GM21390 (cell line): ENCODE data around the gene MRPL38.
A peak's percentile ranks its signal among the peaks of the same experiment; 100 is the strongest.
"Not testable (repeated sequence)": the region's sequence is repeated elsewhere in the genome, so short reads cannot be mapped to it uniquely, and the experiment has no call there.

Experiments
- ATAC-seq: cut with Tn5 transposase; IDR thresholded peaks from one replicate; pipeline ENCODE4 v1.9.1; 2021; ENCODE audit not compliant: unreplicated experiment

MRPL38 gene

GRCh38 chr17:75876938-75877751 is 27.5 kb downstream of the MRPL38 start:
- ATAC-seq = no peak

- no peak for ATAC-seq
These were observed 28.3 kb downstream of the MRPL38 start for GRCh38 chr17:75876190-75876937.

- ATAC-seq = no peak
These were observed 28.8 kb downstream of the MRPL38 start for GRCh38 chr17:75875940-75876189.

DNA sequence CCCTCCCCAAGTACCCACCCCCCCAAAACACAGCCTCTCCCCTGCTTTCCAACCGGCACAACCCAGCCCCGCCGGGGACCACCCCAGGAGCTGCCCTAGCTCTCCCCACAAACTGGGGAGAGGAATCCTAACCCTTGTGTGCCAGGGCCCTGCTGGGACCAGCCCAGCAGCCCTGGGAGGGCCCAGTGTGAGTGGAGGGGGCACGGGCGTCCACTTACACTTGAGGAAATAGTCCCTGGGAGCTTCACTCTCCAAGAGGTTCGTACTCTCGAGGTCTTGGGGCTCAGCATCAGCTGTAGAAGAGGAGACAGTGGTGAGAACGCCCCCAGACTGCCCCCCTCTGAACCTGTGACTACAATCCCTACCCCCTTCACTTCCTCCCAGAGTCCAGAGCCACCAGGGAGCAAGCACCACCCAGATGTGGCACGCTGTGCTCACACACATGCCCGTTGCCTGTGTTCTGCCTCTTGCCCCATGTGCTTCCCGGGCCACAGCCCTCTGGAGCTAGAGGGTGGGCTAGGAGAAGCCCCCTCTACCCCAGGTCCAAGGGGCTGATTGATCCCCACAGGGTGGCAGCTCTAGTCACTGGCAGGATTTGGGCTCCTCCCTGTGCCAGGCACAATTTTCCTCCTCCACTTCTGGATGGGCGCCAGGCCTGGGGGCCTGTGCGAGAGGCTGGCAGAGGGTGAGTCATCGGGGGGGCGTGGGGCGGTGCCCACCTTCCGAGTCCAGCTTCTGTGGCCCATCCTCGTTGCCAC is 29.3 kb downstream of the MRPL38 start:
- no peak for ATAC-seq

DNA sequence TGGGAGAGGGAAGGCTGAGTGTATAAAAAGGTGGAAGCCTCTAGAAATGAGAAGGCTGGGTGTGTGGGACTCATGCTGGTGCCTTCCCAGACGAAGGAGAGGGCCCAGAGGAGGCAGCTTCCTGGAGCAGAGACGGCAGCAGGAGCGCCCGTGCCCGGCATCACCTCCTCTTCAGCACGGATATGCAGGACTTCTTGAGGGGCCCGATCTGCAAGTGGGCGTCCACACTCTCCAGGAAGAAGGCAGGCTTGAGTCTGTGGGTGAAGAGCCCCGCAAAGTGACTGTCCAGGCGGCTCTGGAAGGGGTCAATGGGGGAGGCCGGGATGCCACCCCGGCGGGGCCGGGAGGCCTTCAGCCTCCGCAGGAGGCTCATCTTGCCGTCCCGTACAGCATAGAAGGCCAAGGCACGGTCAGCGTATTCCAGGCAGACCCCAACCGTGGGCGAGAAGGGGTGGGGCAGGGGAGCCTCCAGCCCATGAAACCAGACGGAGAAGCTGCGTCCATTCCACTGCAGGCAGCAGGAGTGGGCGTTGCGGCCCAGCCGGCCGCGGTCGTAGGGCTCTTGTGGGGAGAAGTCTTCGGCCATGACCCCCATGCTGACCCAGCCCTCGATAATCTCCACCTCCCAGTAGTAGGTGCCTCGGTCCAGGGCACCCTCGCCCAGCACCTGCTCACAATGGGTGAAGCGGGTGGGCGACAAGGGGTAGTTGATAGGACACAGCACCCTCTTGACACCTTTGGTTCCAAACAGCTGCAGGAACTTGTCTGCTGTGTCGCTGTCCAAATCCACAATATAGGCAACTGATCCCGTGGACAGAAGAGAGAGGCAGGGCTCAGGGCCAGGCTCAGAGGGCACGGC is 30.1 kb downstream of the MRPL38 start:
- no peak for ATAC-seq

- ATAC-seq = no peak
These were observed 30.9 kb downstream of the MRPL38 start for GRCh38 chr17:75873587-75874322.

- ATAC-seq = no peak
These were observed 32.0 kb downstream of the MRPL38 start for GRCh38 chr17:75872434-75873351.

DNA sequence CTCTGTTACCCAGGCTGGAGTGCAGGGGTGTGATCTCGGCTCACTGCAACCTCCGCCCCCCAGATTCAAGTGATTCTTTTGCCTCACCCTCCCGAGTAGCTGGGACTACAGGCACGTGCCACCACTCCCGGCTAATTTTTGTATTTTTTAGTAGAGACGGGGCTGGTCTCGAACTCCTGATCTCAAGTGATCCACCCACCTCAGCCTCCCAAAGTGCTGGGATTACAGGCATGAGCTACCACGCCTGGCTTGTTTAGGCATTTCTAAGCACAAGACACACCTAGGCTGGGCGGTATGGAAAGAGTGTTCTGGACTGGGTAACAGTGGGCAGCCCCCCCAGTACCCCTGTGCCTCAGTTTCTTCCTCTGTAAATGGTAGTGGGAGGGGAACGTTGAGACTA is 34.5 kb downstream of the MRPL38 start:
- not testable (repeated sequence) for ATAC-seq

DNA sequence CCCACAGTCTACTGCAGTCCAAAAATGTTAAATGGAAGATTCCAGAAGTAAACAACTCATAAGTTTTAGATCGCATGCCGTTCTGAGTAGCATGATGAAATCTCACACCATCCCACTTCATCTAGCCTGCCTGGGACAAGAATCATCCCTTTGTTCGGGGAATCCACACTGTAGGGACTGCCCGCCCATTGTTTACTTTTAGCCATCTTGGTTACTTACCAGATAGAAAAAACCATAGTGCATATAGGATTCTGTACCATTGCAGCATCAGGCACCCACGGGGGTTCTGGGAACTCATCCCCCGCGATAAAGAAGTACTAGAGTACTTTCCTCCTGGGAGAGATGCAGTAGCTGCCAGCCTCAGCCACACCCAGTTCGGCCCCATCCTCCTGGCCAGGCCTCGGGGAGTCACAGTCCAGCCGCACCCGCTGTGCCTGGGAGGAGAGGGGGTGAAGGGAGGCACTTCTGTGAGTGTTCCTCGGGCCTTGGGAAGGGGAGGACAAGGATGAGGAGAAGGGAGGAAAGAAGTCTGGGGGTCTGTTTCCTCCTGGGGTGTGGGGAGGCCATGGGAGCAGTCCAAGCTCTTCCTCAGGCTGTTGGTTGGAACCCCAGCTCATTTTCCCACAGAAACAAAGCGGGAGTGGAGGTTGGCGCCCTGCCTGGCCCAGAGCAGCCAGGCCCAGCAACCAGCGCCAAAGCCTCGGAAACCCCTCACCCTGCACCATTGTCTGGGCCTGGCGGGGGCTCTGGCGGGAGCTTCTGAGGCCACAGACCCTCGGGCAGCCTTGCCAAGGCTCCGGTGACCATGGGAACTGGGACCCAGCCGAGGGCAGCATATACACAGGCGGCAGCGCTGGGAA is 35.2 kb downstream of the MRPL38 start:
- ATAC-seq = no peak

DNA sequence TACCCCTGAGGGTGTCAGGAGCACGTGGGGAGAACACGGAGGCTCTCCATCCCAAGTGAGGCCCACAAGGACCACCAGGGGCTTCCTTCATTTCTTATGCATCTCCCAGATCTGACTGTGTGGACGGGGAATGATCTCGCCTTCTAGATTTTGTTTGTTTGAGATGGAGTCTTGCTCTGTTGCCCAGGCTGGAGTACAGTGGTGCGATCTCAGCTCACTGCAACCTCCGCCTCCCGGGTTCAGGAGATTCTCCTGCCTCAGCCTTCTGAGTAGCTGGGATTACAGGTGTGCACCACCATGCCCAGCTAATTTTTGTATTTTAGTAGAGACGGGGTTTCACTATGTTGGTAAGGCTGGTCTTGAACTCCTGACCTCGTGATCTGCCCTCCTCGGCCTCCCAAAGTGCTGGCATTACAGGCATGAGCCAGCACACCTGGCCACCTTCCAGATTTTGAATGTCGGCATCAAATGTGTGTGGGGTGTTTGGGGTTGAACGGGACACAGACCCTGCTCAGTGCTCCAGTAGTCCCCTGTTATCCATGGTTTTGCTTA is 35.9 kb downstream of the MRPL38 start:
- not testable (repeated sequence) for ATAC-seq

DNA sequence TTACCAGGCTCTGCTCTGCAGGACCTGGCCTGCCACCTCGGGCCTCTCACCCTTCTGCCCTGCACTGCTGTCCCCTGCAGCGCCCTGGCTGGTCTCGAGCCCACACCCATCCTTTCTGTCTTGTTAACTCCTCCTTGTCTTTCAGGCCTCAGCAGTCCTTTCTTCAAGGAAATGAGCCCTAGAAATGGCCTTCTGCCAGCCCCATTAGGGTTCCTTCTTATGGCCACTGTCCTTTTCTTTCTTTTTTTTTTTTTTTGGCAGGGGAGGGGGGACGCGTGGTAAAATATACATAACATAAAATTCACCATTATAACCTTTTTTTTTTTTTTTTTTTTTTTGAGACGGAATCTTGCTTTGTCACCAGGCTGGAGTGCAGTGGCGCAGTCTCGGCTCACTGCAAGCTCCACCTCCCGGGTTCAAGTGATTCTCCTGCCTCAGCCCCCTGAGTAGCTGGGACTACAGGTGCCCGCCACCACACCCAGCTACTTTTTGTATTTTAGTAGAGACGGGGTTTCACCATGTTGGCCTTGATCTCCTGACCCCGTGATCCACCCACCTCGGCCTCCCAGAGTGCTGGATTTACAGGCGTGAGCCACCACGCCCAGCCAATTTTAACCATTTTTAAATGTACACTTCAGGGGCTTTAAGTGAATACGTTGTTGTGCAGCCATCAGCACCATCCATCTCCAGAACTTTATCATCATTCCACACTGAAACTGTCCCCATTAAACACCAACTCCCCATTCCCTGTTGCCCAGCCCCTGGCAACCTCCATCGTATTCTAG is 39.1 kb downstream of the MRPL38 start:
- ATAC-seq = not testable (repeated sequence)

DNA sequence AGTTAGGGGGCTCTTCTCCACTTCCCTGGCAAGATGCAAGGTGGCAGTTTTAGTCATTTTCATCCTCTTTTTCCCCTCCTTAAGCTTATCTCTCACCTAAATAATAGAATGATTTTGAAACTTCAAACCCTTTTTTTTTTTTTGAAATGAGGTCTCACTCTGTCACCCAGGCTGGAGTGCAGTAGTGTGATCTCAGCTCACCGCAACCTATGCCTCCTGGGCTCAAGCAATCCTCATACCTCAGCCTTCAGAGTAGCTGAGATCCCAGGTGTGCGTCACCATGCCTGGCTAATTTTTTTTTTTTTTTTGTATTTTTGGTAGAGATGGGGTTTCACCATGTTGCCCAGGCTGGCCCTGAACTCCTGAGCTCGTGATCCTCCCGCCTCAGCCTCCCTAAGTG is 39.8 kb downstream of the MRPL38 start:
- ATAC-seq = peak; percentile 9

DNA sequence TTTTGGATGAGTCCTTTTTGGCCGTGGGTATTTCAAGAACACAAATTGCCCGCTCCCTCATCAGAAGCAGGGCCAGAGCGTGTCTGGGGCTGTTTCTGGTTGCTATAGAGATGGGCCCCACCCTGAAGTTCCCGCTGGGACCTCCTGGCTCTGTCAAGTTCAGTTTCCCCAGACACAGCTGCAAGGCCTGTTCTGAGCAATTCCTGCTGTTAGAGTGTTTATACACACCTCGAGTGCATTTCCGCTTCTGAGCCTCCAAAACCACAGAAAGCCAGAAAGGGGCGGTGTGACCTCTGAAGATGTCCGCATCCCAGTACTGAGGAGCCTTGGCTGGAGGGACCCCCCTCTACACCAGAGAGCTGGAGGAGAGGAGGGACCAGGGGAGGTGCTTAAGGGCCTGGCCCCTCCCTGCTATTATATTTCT is 40.2 kb downstream of the MRPL38 start:
- ATAC-seq = peak; percentile 88

GRCh38 chr17:75861927-75862317 is 42.8 kb downstream of the MRPL38 start:
- no peak for ATAC-seq

DNA sequence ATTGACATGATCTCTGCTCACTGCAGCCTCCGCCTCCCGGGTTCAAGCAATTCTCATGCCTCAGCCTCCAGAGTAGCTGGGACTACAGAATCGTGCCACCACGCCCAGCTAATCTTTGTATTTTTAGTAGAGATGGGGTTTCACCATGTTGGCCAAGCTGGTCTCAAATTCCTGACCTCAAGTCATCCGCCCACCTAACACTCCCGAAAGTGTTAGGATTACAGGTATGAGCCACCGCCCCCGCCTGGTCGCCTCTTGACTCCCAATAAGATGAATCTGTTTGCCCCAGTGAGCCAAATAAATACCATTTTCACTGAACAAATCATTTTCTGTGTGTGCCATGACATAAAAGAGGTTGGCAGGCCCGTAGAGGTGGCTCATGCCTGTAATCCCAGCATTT is 45.3 kb downstream of the MRPL38 start:
- not testable (repeated sequence) for ATAC-seq

DNA sequence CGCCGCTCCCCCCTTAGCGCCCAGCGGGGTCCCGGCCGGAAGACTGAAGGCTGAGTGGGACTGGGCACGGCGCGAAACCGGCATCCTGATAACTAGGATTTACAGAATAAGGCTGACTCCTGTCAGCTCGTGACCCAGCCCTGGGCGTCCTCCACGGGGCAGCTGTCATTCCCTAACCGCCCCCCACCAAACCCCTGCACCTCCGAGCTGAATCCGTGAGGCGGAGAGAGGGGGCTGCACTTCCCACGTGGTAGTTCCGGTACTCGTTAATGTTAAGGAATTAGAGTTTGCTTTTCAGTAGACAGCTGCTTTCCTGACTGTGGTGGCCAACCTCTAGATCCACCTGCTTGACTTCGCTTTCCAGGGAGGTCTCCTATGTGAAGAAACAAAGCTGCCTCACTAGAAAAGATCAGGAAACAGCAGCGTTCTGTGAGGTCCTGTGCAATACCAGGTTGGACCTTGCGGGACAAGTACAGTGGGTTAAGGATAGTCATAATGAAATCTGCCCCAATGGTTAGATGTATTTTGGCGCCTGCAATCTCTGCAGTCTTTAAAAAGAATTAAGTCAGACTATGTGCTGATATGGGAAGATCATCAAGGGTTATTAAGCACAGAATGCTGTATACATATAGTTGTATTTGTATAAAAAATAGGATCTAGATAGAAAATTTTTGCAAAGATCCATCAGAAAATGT is 48.5 kb downstream of the MRPL38 start:
- peak; percentile 1 for ATAC-seq
